A549 (cell line): ENCODE data around the gene DQX1. TPM values are rescaled to one million over a fixed set of nuclear protein-coding genes. Genes with fewer than 3 reads are reported as not detected.
A peak's percentile ranks its signal among the peaks of the same experiment; 100 is the strongest.

Experiments
- ATAC-seq, 2 experiments: fragments of 200-7000 bp in 1 of 2; fragments of >200 bp in 1 of 2; cut with Nextera tagmentation in 1 of 2; cut with Tn5 transposase in 1 of 2; 3 replicates each; pipeline versions ENCODE4 v1.8.0 to v1.9.1; 2018 to 2020; ENCODE audit warnings: mild to moderate bottlenecking in 1 of 2, moderate library complexity in 1 of 2
- CTCF ChIA-PET: fragments of 300-600 bp; sonication (Branson Sonifier 250); formaldehyde crosslinking; extraction: SDS; loops from one replicate; lab custom pipeline; 2021; ENCODE audit warnings: antibody characterized with exemption, inconsistent platforms; lab: Yijun Ruan, JAX
- POLR2A ChIA-PET: fragments of 350-600 bp; formaldehyde crosslinking; extraction: SDS; loops from one replicate; lab custom pipeline; 2021; ENCODE audit warnings: antibody characterized with exemption, inconsistent platforms; lab: Yijun Ruan, JAX
- DNase-seq, 2 experiments: peaks; one replicate each; pipeline versions ENCODE4 v3.0.0 to v3.0.0-alpha.2; 2011 to 2016; ENCODE audit warnings: low read depth in 1 of 2, low spot score in 1 of 2
- FAIRE-seq: peaks from 2 replicates; lab custom pipeline; 2011; peaks lifted over from hg19 to GRCh38; lab: Jason Lieb, UNC
- H3K27ac ChIP-seq, 2 experiments: fragments of >200 bp; sonication (Bioruptor Twin); formaldehyde crosslinking; 3 replicates each; pipeline ENCODE4 v1.5.1; 2016 to 2017
- H3K4me1 ChIP-seq: fragments of >200 bp; sonication (Bioruptor Twin); formaldehyde crosslinking; 3 replicates; pipeline ENCODE4 v1.6.1; 2016
- H3K4me2 ChIP-seq: fragments of >200 bp; sonication (Bioruptor Twin); formaldehyde crosslinking; 3 replicates; pipeline ENCODE4 v1.6.1; 2016
- H3K4me3 ChIP-seq: fragments of >200 bp; sonication (Bioruptor Twin); formaldehyde crosslinking; 3 replicates; pipeline ENCODE4 v1.5.1; 2016
- H3K9me3 ChIP-seq: fragments of >200 bp; sonication (Bioruptor Twin); formaldehyde crosslinking; 3 replicates; pipeline ENCODE4 v1.6.1; 2016
- CBX8 ChIP-seq: fragments of 200-600 bp; sonication (generic); IDR thresholded peaks from 2 replicates; pipeline ENCODE4 v1.6.1; 2016
- CHD2 ChIP-seq: fragments of 150-350 bp; IDR thresholded peaks from 2 replicates; pipeline ENCODE4 v1.6.1; 2014; ENCODE audit warnings: low read length; ENCODE audit not compliant: partially characterized antibody
- EP300 ChIP-seq, 2 experiments: fragments of >200 bp; sonication (Bioruptor Twin); formaldehyde crosslinking; IDR thresholded peaks; 2 replicates in 1 of 2; 3 replicates in 1 of 2; pipeline ENCODE4 v1.6.1; 2016 to 2017
- FOSL2 ChIP-seq, 2 experiments: fragments of 450-650 bp in 1 of 2; fragments of >200 bp in 1 of 2; sonication (Bioruptor Twin) in 1 of 2; formaldehyde crosslinking; IDR thresholded peaks; 2 replicates each; pipeline versions ENCODE4 v1.5.0 to v1.6.1; 2016 to 2020; ENCODE audit warnings: mild to moderate bottlenecking in 1 of 2, moderate library complexity in 1 of 2
- GATA3 ChIP-seq: IDR thresholded peaks from 2 replicates; pipeline ENCODE4 v1.6.1; 2012; ENCODE audit warnings: borderline replicate concordance
- JUNB ChIP-seq: fragments of >200 bp; sonication (Bioruptor Twin); formaldehyde crosslinking; IDR thresholded peaks from 2 replicates; pipeline ENCODE4 v1.6.1; 2016
- KDM1A ChIP-seq: fragments of 200-600 bp; sonication (generic); IDR thresholded peaks from 2 replicates; pipeline ENCODE4 v1.6.1; 2016; ENCODE audit warnings: low read depth, mild to moderate bottlenecking
- MAFK ChIP-seq: fragments of 450-650 bp; IDR thresholded peaks from 2 replicates; pipeline ENCODE4 v1.6.1; 2014; ENCODE audit not compliant: partially characterized antibody
- PHF8 ChIP-seq: fragments of 200-600 bp; sonication (generic); IDR thresholded peaks from 2 replicates; pipeline ENCODE4 v1.6.1; 2016; ENCODE audit warnings: low read depth, mild to moderate bottlenecking, antibody characterized with exemption, moderate library complexity, borderline replicate concordance
- POLR2A ChIP-seq: IDR thresholded peaks from 2 replicates; pipeline ENCODE4 v1.6.1; 2012; ENCODE audit warnings: mild to moderate bottlenecking, low read length
- RFX5 ChIP-seq: fragments of 450-650 bp; IDR thresholded peaks from 2 replicates; pipeline ENCODE4 v1.7.1; 2014; ENCODE audit warnings: antibody characterized with exemption, mild to moderate bottlenecking, moderate library complexity
- ZSCAN20 ChIP-seq: fragments of 250-450 bp; sonication (Bioruptor Pico); IDR thresholded peaks from 2 replicates; pipeline ENCODE4 v1.8.0; 2022; ENCODE audit warnings: mild to moderate bottlenecking, moderate library complexity
- WGBS: methylation state at CpG from one replicate; pipeline ENCODE4 v1.1.6; 2017; ENCODE audit errors: missing lambda C conversion rate; 5-methylcytosine and 5-hydroxymethylcytosine counted together
- polyA plus RNA-seq, 4 experiments: library from polyadenylated mRNA; depleted of rRNA in 3 of 4; stranded (reverse); fragments of >200 nt; fragmentation: RNase III in 1 of 4; extraction: RNeasy Plus Mini Kit Qiagen cat#74134 plus additional on column Dnase treatment in 1 of 4; gene quantifications; 2 replicates in 3 of 4; 3 replicates in 1 of 4; pipeline ENCODE4 v1.2.3, GENCODE V29; 2011 to 2017
- TF ChIP-seq, protein P1 (sequence below): IDR thresholded peaks from 2 replicates; pipeline ENCODE4 v1.6.1; 2012; ENCODE audit warnings: low read depth, borderline replicate concordance
- TF ChIP-seq, protein P2 (sequence below): fragments of 250-450 bp; sonication (Bioruptor Pico); IDR thresholded peaks from 2 replicates; pipeline ENCODE4 v1.5.0; 2021; ENCODE audit warnings: mild to moderate bottlenecking, moderate library complexity, borderline replicate concordance
- TF ChIP-seq, protein P3 (sequence below): IDR thresholded peaks from 2 replicates; pipeline ENCODE4 v1.6.1; 2012
- TF ChIP-seq, protein P4 (sequence below): fragments of 250-450 bp; sonication (Bioruptor Pico); IDR thresholded peaks from 2 replicates; pipeline ENCODE4 v1.5.0; 2020; ENCODE audit warnings: low read depth, mild to moderate bottlenecking, moderate library complexity

The DQX1 gene
- polyA plus RNA-seq, 2 of the 4 experiments (the other 2 are of a cell fraction): 0.15 to 0.39 TPM

DNA sequence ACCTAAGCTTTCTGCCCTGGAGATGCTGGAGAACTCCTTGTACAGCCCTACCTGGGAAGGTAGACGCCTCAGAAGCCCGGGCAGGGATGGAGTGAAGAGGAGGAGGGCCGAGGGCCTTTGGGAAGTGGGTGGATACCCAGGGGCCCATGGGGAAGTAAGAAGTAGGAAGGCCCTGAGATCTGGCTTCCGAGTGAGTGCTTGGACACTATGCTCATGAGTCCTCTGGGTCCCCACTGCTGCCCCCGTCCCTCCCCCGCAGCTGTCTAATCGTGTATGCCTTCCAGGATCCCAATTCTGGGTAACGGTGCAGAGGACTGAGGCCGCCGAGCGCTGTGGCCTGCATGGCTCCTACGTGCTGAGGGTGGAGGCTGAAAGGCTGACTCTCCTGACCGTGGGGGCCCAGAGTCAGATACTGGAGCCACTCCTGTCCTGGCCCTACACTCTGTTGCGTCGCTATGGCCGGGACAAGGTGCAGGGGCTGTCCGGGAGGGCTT lies 29.6 kb upstream of the DQX1 start:
- CTCF ChIA-PET: interaction anchor here (1.1 to 8.6 kb wide), 4 partner anchors 11 to 32 kb away, joined by 4 to 63 read pairs (median 12); no protein-coding TSS in a partner anchor
- no peak for ATAC-seq
- FAIRE-seq: no peak
- POLR2A ChIA-PET: interaction anchor here (0.6 kb wide), 1 partner anchor 60 kb away, joined by 3 read pairs; no protein-coding TSS in a partner anchor
- no peak for DNase-seq
- Histone ChIP-seq H3K4me3 (no peak overlapping the region), H3K9me3 (no peaks in the 10 kb centered on the region), H3K4me2 (no peak overlapping the region)
- 94% methylated on average over 16 of the region's 17 CpGs for WGBS
- TF ChIP-seq CBX8: no peak
- TF ChIP-seq CHD2: no peak
- TF ChIP-seq, all 56 proteins: peak for 0
- no peak overlapping the region for H3K27ac ChIP-seq
- peaks cover 6% of the 10 kb centered on the region; the same call in 2 of the 3 replicates for H3K4me1 ChIP-seq

DNA sequence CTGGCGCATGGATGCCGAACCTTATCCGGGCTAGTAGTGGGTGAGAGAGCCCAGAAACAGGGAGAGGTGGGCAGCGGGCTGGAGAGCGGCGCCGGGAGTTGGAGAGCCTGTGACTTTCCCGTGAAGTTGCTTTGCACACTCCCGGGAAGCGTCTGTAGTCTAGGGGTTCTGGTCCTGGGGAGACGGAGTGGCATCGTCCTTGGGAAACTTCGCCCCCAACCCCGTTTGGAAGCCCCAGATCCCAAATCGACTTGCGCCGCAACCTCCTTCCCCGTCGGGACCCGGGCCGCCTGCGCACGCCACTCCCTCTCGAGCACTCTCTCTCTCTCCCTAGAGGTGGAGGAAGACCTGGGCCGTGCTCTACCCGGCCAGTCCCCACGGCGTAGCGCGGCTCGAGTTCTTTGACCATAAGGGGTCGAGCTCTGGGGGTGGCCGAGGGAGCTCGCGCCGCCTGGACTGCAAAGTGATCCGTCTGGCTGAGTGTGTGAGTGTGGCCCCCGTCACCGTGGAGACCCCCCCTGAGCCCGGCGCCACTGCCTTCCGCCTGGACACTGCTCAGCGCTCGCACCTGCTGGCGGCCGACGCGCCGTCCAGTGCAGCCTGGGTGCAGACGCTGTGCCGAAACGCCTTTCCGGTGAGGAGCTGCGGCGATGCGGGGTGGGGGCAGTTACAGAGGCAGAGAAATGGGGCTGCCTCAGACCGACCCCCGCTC lies 28.9 kb upstream of the DQX1 start:
- ChIA-PET CTCF (interaction anchor here (1.1 to 8.6 kb wide), 3 partner anchors 13 to 32 kb away, joined by 4 to 63 read pairs (median 19); no protein-coding TSS in a partner anchor), POLR2A (interaction anchor here (0.6 kb wide), 1 partner anchor 61 kb away, joined by 3 read pairs; no protein-coding TSS in a partner anchor)
- WGBS: 89% methylated on average over 57 of the region's 58 CpGs
- 0 out of 6 replicates have a peak, but pooled peaks of 1 of the 2 experiments have one; percentile 1 for ATAC-seq
- no peak for DNase-seq
- peak overlapping the region; percentile 76 for H3K4me2 ChIP-seq
- H3K4me1 ChIP-seq: peaks cover 7% of the 10 kb centered on the region; the same call in 2 of the 3 replicates
- FAIRE-seq: no peak
- no peaks in the 10 kb centered on the region for H3K9me3 ChIP-seq
- TF ChIP-seq JUNB (no peak), POLR2A (0 out of 2 replicates have a peak, but pooled peaks have one; percentile 10)
- H3K4me3 ChIP-seq: peak overlapping the region; percentile 56
- peak overlapping the region; percentile 63 to 96; a peak in 5 of 6 replicates for H3K27ac ChIP-seq

DNA sequence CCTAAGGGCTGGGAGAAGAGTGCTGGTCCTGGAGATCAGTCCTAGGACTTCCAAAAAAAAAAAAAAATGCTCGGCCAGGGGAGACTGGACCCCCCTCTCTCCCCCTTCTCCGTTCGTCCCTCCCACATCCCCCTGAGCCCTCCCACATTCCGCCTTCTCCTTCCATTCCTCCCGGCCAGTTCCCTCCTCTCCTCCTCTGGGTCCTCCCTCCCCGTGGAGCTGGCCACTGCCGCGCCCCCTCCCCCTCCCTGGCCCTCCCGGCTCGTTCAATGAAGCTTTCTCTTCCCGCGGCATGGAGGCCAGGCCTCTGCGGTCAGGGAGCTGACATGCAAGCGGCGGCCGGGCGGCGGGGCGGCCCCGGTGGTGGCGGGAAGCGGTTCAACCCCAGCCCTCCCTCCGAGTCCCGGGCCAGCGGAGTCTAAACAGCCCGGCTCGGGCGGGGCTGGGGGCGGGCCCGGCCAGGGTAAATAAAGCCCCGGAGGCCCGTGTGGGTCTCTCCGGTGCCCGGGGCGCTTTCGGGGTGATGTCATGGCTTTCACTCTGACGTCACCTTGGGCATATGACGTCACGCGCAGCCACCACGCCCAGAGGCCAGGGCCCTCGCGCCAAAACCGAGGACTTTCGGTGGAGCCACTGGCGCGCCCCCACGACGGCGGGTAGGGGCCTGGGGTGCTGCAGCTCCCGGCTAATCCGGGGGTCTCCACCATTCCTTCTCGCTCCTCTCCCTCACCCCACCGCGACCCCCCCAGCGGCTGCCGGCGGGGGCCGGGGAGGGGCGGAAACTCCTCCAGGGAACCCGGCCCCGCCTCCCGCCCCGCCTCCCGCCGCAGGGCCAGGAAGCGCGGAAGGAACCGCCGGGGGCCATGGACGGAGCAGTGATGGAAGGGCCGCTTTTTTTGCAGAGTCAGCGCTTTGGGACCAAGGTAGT lies 28.1 kb upstream of the DQX1 start, which contains the start of the genes DOK1 and LOXL3:
Gene DOK1, plus strand, starts transcription at position 829 of the 928 bp plus-strand sequence. Its CDS starts 35 bp downstream, at position 864.
Gene LOXL3, minus strand, starts transcription at position 51 of the 928 bp plus-strand sequence. CDS start 1,308 bp downstream, outside the sequence.
- FAIRE-seq: no peak
- POLR2A ChIA-PET: interaction anchor here (0.6 kb wide), 1 partner anchor 34 kb away, joined by 3 read pairs; no protein-coding TSS in a partner anchor

More for the DNA sequence above, 28.1 kb upstream of the DQX1 start, which contains the start of the genes DOK1 and LOXL3:
- H3K9me3 ChIP-seq: no peaks in the 10 kb centered on the region
- H3K4me3 ChIP-seq: peak within 1 kb of the TSS; percentile 56
- H3K4me2 ChIP-seq: peak within 1 kb of the TSS; percentile 76
- DNase-seq: peak; percentile 80
- TF ChIP-seq, protein P1, sequence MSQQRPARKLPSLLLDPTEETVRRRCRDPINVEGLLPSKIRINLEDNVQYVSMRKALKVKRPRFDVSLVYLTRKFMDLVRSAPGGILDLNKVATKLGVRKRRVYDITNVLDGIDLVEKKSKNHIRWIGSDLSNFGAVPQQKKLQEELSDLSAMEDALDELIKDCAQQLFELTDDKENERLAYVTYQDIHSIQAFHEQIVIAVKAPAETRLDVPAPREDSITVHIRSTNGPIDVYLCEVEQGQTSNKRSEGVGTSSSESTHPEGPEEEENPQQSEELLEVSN: peak; percentile 35; the same call in 1 of the 2 replicates
- no peak for TF ChIP-seq GATA3
- peak; percentile 70; the same call in 1 of the 2 replicates for TF ChIP-seq PHF8
- TF ChIP-seq KDM1A: peak; percentile 53; the same call in 1 of the 2 replicates
- TF ChIP-seq, protein P2, sequence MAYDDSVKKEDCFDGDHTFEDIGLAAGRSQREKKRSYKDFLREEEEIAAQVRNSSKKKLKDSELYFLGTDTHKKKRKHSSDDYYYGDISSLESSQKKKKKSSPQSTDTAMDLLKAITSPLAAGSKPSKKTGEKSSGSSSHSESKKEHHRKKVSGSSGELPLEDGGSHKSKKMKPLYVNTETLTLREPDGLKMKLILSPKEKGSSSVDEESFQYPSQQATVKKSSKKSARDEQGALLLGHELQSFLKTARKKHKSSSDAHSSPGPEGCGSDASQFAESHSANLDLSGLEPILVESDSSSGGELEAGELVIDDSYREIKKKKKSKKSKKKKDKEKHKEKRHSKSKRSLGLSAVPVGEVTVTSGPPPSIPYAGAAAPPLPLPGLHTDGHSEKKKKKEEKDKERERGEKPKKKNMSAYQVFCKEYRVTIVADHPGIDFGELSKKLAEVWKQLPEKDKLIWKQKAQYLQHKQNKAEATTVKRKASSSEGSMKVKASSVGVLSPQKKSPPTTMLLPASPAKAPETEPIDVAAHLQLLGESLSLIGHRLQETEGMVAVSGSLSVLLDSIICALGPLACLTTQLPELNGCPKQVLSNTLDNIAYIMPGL (CRISPR knock-in tag): no peak
- TF ChIP-seq ZSCAN20 (CRISPR knock-in tag): no peak
- TF ChIP-seq, protein P3, sequence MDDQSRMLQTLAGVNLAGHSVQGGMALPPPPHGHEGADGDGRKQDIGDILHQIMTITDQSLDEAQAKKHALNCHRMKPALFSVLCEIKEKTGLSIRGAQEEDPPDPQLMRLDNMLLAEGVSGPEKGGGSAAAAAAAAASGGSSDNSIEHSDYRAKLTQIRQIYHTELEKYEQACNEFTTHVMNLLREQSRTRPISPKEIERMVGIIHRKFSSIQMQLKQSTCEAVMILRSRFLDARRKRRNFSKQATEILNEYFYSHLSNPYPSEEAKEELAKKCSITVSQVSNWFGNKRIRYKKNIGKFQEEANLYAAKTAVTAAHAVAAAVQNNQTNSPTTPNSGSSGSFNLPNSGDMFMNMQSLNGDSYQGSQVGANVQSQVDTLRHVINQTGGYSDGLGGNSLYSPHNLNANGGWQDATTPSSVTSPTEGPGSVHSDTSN: no peak
- TF ChIP-seq EP300 (IDR thresholded peaks at IDR 0.05): no peak
- TF ChIP-seq, protein P4, sequence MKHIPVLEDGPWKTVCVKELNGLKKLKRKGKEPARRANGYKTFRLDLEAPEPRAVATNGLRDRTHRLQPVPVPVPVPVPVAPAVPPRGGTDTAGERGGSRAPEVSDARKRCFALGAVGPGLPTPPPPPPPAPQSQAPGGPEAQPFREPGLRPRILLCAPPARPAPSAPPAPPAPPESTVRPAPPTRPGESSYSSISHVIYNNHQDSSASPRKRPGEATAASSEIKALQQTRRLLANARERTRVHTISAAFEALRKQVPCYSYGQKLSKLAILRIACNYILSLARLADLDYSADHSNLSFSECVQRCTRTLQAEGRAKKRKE (CRISPR knock-in tag): no peak
- 0 out of 2 replicates have a peak, but pooled peaks have one; percentile 43 for TF ChIP-seq RFX5
- peak; percentile 99 for TF ChIP-seq MAFK
- no peak for TF ChIP-seq FOSL2 (IDR thresholded peaks at IDR 0.05)
- peak; percentile 90 for TF ChIP-seq FOSL2 (CRISPR knock-in tag; IDR thresholded peaks at IDR 0.05)
- WGBS: 3% methylated on average over 20 of the region's 73 CpGs
- peak; percentile 73 to 84 for ATAC-seq
- CTCF ChIA-PET: interaction anchor here (1.1 to 8.6 kb wide), 4 partner anchors 10 to 33 kb away, joined by 3 to 63 read pairs (median 11); no protein-coding TSS in a partner anchor
- H3K27ac ChIP-seq: peak within 1 kb of the TSS; percentile 63 to 96
- H3K4me1 ChIP-seq: peaks cover 14% of the 10 kb centered on the region; the same call in 2 of the 3 replicates
